HG03442 (cell line): ENCODE results near the gene NRK.
"Not testable (repeated sequence)": the region's sequence is repeated elsewhere in the genome, so short reads cannot be mapped to it uniquely, and the experiment has no call there.

Source experiments
- ATAC-seq: cut with Tn5 transposase; IDR thresholded peaks from one replicate; pipeline ENCODE4 v1.9.1; 2021; ENCODE audit warnings: mild to moderate bottlenecking, moderate library complexity; ENCODE audit not compliant: unreplicated experiment

The NRK gene, protein sequence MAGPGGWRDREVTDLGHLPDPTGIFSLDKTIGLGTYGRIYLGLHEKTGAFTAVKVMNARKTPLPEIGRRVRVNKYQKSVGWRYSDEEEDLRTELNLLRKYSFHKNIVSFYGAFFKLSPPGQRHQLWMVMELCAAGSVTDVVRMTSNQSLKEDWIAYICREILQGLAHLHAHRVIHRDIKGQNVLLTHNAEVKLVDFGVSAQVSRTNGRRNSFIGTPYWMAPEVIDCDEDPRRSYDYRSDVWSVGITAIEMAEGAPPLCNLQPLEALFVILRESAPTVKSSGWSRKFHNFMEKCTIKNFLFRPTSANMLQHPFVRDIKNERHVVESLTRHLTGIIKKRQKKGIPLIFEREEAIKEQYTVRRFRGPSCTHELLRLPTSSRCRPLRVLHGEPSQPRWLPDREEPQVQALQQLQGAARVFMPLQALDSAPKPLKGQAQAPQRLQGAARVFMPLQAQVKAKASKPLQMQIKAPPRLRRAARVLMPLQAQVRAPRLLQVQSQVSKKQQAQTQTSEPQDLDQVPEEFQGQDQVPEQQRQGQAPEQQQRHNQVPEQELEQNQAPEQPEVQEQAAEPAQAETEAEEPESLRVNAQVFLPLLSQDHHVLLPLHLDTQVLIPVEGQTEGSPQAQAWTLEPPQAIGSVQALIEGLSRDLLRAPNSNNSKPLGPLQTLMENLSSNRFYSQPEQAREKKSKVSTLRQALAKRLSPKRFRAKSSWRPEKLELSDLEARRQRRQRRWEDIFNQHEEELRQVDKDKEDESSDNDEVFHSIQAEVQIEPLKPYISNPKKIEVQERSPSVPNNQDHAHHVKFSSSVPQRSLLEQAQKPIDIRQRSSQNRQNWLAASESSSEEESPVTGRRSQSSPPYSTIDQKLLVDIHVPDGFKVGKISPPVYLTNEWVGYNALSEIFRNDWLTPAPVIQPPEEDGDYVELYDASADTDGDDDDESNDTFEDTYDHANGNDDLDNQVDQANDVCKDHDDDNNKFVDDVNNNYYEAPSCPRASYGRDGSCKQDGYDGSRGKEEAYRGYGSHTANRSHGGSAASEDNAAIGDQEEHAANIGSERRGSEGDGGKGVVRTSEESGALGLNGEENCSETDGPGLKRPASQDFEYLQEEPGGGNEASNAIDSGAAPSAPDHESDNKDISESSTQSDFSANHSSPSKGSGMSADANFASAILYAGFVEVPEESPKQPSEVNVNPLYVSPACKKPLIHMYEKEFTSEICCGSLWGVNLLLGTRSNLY (N-terminal part only)

GRCh38 chrX:105822138-105823091 is at the start of gene NRK:
Gene NRK, plus strand, starts transcription at chrX:105822539. Its CDS starts 307 bp downstream, at chrX:105822846.
- no peak for ATAC-seq

DNA sequence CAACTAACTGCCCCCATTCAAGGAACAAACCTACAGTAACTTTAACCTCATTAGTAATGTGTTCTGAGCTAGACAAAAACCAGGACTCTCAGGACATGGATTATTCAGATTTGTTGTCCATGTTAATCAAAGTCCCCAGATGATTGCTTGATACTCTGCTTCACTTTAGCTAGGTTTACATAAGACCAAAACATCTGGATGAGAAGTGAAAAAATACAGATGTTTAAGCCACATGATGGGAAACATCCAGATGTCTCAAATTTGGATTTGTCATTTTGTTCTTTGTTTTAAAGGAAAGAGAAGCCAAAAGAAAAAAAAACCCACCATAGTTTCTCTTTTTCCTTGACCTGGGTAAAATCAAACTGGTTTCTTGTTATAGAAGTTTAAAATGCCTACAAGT is 48.5 kb upstream of the NRK start:
- no peak for ATAC-seq

DNA sequence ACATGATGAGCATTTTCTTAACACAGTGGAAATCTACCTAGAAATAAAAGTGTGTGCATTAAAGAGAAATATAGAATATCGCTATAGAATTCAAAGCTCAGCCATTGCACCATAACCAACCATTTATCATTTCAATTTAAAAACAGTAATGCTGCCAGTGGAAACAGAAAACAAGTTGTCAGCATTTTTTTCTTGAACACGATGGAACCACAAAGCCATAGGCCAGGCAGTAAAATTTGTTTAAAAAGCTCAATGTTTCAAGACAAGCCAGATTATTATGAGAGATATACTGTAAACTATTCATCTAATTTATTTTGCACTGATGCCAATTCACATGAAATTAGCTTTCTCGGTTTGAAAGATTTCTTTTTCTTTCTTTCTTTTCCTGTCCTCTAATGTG is 46.7 kb upstream of the NRK start:
- ATAC-seq, result no peak

- no peak for ATAC-seq
Observed at GRCh38 chrX:105781804-105782203, 40.5 kb upstream of the NRK start.

- not testable (repeated sequence) for ATAC-seq
Observed at GRCh38 chrX:105796877-105797276, 25.5 kb upstream of the NRK start.

DNA sequence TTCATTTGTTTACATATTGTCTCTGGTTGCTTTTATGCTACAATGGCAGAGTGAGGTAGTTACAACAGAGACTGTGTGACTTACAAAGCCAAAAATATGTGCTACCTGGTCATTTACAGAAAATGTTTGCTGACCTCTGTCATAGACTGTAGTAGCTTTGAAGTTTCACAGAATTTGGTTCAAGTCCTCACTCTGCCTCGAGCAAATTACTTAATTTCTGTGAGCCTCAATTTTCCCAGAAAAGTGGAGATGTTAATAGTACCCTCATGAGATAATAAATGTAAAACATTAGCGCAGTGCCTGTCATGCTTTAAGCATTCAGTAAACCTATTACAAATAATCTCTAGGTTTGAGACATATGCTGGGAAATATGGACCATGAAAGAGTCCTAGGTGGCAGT is 18.4 kb upstream of the NRK start:
- no peak for ATAC-seq

DNA sequence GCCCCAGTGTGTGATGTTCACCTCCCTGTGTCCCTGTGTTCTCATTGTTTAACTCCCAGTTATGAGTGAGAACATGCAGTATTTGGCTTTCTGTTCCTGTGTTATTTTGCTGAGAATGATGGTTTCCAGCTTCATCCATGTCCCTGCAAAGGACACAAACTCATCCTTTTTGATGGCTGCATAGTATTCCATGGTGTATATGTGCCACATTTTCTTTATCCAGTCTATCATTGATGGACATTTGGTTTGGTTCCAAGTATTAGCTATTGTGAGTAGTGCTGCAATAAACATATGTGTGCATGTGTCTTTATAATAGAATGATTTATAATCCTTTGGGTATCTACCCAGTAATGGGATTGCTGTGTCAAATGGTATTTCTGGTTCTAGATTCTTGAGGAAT is 16.7 kb upstream of the NRK start:
- not testable (repeated sequence) for ATAC-seq

DNA sequence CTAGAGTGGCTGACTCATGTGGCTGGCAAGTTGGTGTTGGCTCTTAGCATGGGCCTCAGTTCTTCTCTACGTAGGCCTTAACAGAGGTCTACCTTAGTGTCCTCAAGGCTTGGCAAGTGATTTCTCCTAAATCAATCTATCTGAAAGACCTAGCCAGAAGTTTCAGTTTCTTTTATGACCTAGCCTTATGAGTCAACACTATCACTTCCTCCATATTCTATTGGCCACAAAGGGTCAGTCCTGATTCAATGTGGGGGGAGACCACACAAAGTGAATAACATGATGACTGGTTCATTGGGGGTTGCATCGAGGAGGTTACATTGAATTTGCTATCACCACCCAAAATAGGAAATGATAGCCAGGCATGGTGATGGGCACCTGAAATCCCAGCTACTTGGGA is 5.8 kb upstream of the NRK start:
- ATAC-seq, result no peak

GRCh38 chrX:105820247-105820646 is 2.1 kb upstream of the NRK start:
- no peak for ATAC-seq

- ATAC-seq, result no peak
Observed at GRCh38 chrX:105821471-105822121, 743 bp upstream of the NRK start.

DNA sequence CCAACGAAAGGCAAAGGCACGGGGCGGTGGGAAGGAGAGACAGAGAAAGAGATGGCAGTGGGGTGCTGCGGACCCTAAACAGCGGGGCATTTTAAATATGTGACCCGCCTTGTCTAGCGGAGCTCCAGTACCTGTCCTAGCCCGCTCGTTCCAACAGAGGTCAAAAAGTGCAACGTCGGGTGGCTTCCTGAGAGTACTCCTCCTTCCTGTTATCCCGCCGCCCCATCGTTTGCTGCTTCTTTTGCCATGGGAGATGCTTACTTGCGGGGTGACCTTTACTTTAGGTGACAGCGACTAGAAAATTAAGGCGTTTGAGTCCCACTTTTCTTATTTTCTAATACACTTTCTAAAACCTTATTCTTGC is 735 bp downstream of the NRK start:
- ATAC-seq, result no peak

- no peak for ATAC-seq
Observed at GRCh38 chrX:105829011-105829410, 6.7 kb downstream of the NRK start.

DNA sequence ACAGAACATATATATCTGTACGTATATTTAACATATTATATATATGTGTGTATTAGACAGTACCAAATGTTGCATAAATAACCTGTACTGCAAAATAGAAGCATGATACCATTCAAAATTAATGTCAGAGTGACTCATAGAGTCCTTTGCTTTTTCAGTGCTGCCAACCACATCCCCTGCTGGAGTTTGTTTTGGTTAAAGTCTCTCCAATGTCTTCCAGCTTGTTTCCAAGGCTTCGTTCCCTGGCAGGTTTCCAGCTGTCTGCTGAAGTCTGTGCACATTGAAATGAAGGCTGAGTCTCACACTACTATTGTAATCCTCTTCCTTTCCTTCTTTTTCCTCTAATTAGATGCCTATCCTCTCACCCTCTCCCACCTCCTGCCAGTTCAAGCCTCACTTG is 14.9 kb downstream of the NRK start:
- ATAC-seq, result no peak

DNA sequence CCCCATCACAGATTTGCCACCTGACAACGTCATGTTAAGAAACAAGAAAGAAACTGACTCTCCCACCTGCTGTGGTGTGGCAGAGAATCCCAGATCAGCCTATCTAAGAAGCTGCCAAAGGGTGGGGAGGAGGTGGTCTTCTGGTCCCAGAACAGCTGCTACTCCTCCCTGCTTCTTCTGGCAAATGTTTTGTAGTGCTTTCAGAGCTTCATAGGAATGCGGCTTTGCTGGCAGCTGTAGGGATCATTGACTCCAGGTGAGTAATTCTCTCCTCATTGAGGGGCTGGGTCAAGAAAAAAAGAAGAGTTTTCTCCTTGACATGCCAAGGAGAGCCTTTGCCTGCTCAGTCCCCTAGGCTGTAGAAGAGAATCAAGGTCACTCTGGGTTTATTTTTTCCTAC is 23.3 kb downstream of the NRK start:
- no peak for ATAC-seq

DNA sequence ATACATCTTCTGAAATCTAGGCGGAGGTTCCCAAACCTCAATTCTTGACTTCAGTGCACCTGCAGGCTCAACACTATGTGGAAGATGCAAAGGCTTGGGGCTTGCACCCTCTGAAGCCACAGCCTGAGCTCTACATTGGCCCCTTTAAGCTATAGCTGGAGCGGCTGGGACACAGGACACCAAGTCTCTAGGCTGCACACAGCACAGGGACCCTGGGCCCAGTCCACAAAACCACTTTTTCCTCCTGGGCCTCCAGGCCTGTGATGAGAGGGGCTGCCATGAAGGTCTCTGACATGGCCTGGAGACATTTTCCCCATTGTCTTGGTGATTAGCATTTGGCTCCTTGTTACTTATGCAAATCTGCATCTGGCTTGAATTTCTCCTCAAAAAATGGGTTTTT is 27.8 kb downstream of the NRK start:
- ATAC-seq, result not testable (repeated sequence)

GRCh38 chrX:105865709-105866108 is 43.4 kb downstream of the NRK start:
- ATAC-seq, result no peak

DNA sequence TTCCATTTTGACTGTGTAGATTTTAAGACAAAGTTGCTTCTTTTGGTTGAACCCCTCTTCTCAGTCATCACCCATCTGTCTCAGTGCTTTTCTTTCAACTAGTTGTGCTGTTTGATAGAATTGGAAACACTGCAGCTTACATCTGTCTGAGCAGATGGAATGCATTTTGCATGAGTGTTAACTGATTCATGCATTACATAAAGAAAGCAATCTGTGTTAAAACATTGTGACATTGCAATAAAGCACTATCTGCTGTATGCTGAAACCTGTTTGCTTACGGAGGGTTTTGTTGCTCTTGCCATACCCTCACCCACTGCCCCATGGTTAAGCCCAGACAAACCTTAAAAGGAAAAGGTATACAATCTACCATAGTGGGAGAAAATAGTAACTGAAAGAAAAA is 47.4 kb downstream of the NRK start:
- no peak for ATAC-seq

GRCh38 chrX:105870445-105870844 is 48.1 kb downstream of the NRK start:
- no peak for ATAC-seq

GRCh38 chrX:105872941-105873340 is 50.6 kb downstream of the NRK start:
- no peak for ATAC-seq

- no peak for ATAC-seq
Observed at GRCh38 chrX:105874790-105875189, 52.5 kb downstream of the NRK start.
